Neuronal stem cell (in vitro differentiated cells): Measurements from ENCODE around the gene BBS10.
"Not testable (repeated sequence)": the region's sequence is repeated elsewhere in the genome, so short reads cannot be mapped to it uniquely, and the experiment has no call there.

Source experiments
- DNase-seq: peaks from one replicate; pipeline ENCODE4 v3.0.0-alpha.2; 2013; ENCODE audit warnings: low spot score
- H2AFZ ChIP-seq: one replicate; pipeline ENCODE4 v1.6.1; 2013; ENCODE audit warnings: mild to moderate bottlenecking, low read length, inconsistent platforms
- H2AK5ac ChIP-seq: 2 replicates; pipeline ENCODE4 v1.6.1; 2013; ENCODE audit warnings: low read depth, mild to moderate bottlenecking, inconsistent platforms, low read length, moderate library complexity, mixed read lengths
- H2BK120ac ChIP-seq: 2 replicates; pipeline ENCODE4 v1.6.1; 2013; ENCODE audit warnings: low read depth, mild to moderate bottlenecking, inconsistent platforms, low read length, moderate library complexity, mixed read lengths
- H2BK12ac ChIP-seq: one replicate; pipeline ENCODE4 v1.6.1; 2013; ENCODE audit warnings: low read length, inconsistent platforms
- H2BK15ac ChIP-seq: 2 replicates; pipeline ENCODE4 v1.6.1; 2013; ENCODE audit warnings: mild to moderate bottlenecking, low read length, inconsistent platforms, mixed read lengths
- H2BK5ac ChIP-seq: one replicate; pipeline ENCODE4 v1.6.1; 2013; ENCODE audit warnings: inconsistent platforms, mild to moderate bottlenecking, low read length, moderate library complexity
- H3K14ac ChIP-seq: one replicate; pipeline ENCODE4 v1.6.1; 2013; ENCODE audit warnings: low read length, inconsistent platforms
- H3K18ac ChIP-seq: 2 replicates; pipeline ENCODE4 v1.6.1; 2013; ENCODE audit warnings: low read length, inconsistent platforms
- H3K23ac ChIP-seq: 2 replicates; pipeline ENCODE4 v1.6.1; 2013; ENCODE audit warnings: low read depth, mild to moderate bottlenecking, mixed read lengths, low read length, inconsistent platforms; ENCODE audit not compliant: poor library complexity
- H3K27ac ChIP-seq: replicated peaks from 3 replicates; pipeline ENCODE4 v1.5.1; 2013; ENCODE audit warnings: low read length, inconsistent platforms
- H3K27me3 ChIP-seq, 3 experiments: 2 replicates each; pipeline ENCODE4 v1.6.1; 2013; ENCODE audit warnings: low read length in 3 of 3, mild to moderate bottlenecking in 2 of 3, inconsistent platforms in 1 of 3, low read depth in 1 of 3, mixed read lengths in 1 of 3, moderate library complexity in 1 of 3; ENCODE audit not compliant: control insufficient read depth in 3 of 3, insufficient read depth in 3 of 3
- H3K36me3 ChIP-seq, 2 donors: replicated peaks in 1 of 2; 2 replicates each; pipeline ENCODE4 v1.6.1; 2013; ENCODE audit warnings: low read length in 2 of 2; ENCODE audit not compliant: control insufficient read depth in 2 of 2, insufficient read depth in 2 of 2
- H3K4ac ChIP-seq: 2 replicates; pipeline ENCODE4 v1.6.1; 2013; ENCODE audit warnings: inconsistent platforms, mild to moderate bottlenecking, low read length, moderate library complexity
- H3K4me1 ChIP-seq, 2 donors: 1 replicate in 1 of 2; 2 replicates in 1 of 2; pipeline ENCODE4 v1.6.1; 2013; ENCODE audit warnings: low read length in 2 of 2, low read depth in 1 of 2; ENCODE audit not compliant: control insufficient read depth in 2 of 2, insufficient read depth in 1 of 2
- H3K4me2 ChIP-seq: one replicate; pipeline ENCODE4 v1.6.1; 2013; ENCODE audit warnings: mild to moderate bottlenecking, low read length, inconsistent platforms; ENCODE audit not compliant: insufficient read depth, poor library complexity, severe bottlenecking
- H3K4me3 ChIP-seq, 2 donors: 2 replicates each; pipeline ENCODE4 v1.5.1; 2013; ENCODE audit warnings: low read length in 2 of 2, mild to moderate bottlenecking in 2 of 2, inconsistent platforms in 1 of 2, moderate library complexity in 1 of 2
- H3K79me1 ChIP-seq: one replicate; pipeline ENCODE4 v1.6.1; 2013; ENCODE audit warnings: low read depth, mild to moderate bottlenecking, inconsistent platforms, low read length, moderate library complexity
- H3K9ac ChIP-seq: one replicate; pipeline ENCODE4 v1.6.1; 2013; ENCODE audit warnings: mild to moderate bottlenecking, low read depth, low read length, inconsistent platforms; ENCODE audit not compliant: poor library complexity
- H3K9me3 ChIP-seq, 2 donors: replicated peaks in 1 of 2; 2 replicates each; pipeline versions ENCODE3 to v1.6.1; 2013; ENCODE audit warnings: low read length in 2 of 2, mild to moderate bottlenecking in 2 of 2, inconsistent platforms in 1 of 2, low read depth in 1 of 2, mixed read lengths in 1 of 2, moderate library complexity in 1 of 2; ENCODE audit not compliant: control insufficient read depth in 2 of 2, insufficient read depth in 1 of 2
- H4K8ac ChIP-seq: one replicate; pipeline ENCODE4 v1.6.1; 2013; ENCODE audit warnings: low read depth, mild to moderate bottlenecking, inconsistent platforms, low read length, moderate library complexity
- H4K91ac ChIP-seq: one replicate; pipeline ENCODE4 v1.6.1; 2013; ENCODE audit warnings: low read length, low read depth, mild to moderate bottlenecking, inconsistent platforms; ENCODE audit not compliant: poor library complexity
- WGBS, 2 donors: extraction: QIAGEN DNeasy Blood & Tissue Kit; methylation state at CpG; one replicate each; pipeline ENCODE4 v1.1.7; 2013; ENCODE audit warnings: missing lambda C conversion rate in 2 of 2, mixed read lengths in 1 of 2; ENCODE audit not compliant: insufficient read length in 2 of 2, insufficient replicate concordance in 1 of 2; ENCODE audit errors: extremely low coverage in 2 of 2; 5-methylcytosine and 5-hydroxymethylcytosine counted together

The BBS10 gene

GRCh38 chr12:76383988-76384387 lies 35.8 kb upstream of the BBS10 start:
- Histone ChIP-seq H3K27ac (no peak overlapping the region), H2AK5ac (no peak overlapping the region), H2AFZ (no peak overlapping the region), H4K91ac (no peak overlapping the region), H3K9ac (no peak overlapping the region), H2BK120ac (no peak overlapping the region), H4K8ac (no peak overlapping the region), H2BK15ac (no peak overlapping the region), H3K36me3 (peaks cover 5 to 78% of the 10 kb centered on the region in 2 donors), H3K4me2 (no peak overlapping the region), H3K27me3 (no peaks in the 10 kb centered on the region), H3K4me1 (no peaks in the 10 kb centered on the region), H2BK5ac (no peak overlapping the region), H3K79me1 (no peaks in the 10 kb centered on the region), H3K4me3 (no peak overlapping the region), H3K14ac (no peak overlapping the region), H2BK12ac (no peak overlapping the region), H3K18ac (no peak overlapping the region), H3K23ac (no peak overlapping the region), H3K9me3 (no peaks in the 10 kb centered on the region), H3K4ac (no peak overlapping the region)
- WGBS, 2 donors: no CpG with 5 or more reads among the region's 3 CpGs
- no peak for DNase-seq

- Histone ChIP-seq H3K79me1 (no peaks in the 10 kb centered on the region), H3K36me3 (peaks cover 2 to 77% of the 10 kb centered on the region in 2 donors), H3K23ac (no peak overlapping the region), H3K4me3 (no peak overlapping the region), H3K4me1 (no peaks in the 10 kb centered on the region), H3K9ac (no peak overlapping the region), H2BK12ac (no peak overlapping the region), H2AFZ (no peak overlapping the region), H3K14ac (no peak overlapping the region), H3K9me3 (no peaks in the 10 kb centered on the region), H4K91ac (no peak overlapping the region), H2BK15ac (no peak overlapping the region), H2AK5ac (no peak overlapping the region), H3K18ac (no peak overlapping the region), H3K27me3 (no peaks in the 10 kb centered on the region), H3K4me2 (no peak overlapping the region), H4K8ac (no peak overlapping the region), H2BK120ac (no peak overlapping the region), H3K4ac (no peak overlapping the region), H2BK5ac (no peak overlapping the region), H3K27ac (no peak overlapping the region)
- no peak for DNase-seq
- WGBS, 2 donors: no CpG with 5 or more reads among the region's 1 CpG
These were observed 31.0 kb upstream of the BBS10 start for GRCh38 chr12:76379261-76379660.

GRCh38 chr12:76376876-76377275 lies 28.7 kb upstream of the BBS10 start:
- H3K4ac ChIP-seq, H4K8ac ChIP-seq, H3K14ac ChIP-seq, H3K27me3 ChIP-seq, H2AFZ ChIP-seq, H3K9me3 ChIP-seq, H3K79me1 ChIP-seq, H3K9ac ChIP-seq, DNase-seq, H2AK5ac ChIP-seq, H3K27ac ChIP-seq, H3K4me3 ChIP-seq, H3K4me2 ChIP-seq, H4K91ac ChIP-seq, H2BK5ac ChIP-seq, H2BK120ac ChIP-seq, H3K23ac ChIP-seq, H2BK15ac ChIP-seq, H2BK12ac ChIP-seq, H3K4me1 ChIP-seq, H3K18ac ChIP-seq: not testable (repeated sequence)
- WGBS, 2 donors: no CpG with 5 or more reads among the region's 1 CpG
- H3K36me3 ChIP-seq: peaks cover 3 to 78% of the 10 kb centered on the region in 2 donors

- no peak overlapping the region for H2BK15ac ChIP-seq
- no peaks in the 10 kb centered on the region for H3K79me1 ChIP-seq
- no peak overlapping the region for H3K9ac ChIP-seq
- H3K27ac ChIP-seq: no peak overlapping the region
- no peak overlapping the region for H3K4me3 ChIP-seq
- no peaks in the 10 kb centered on the region for H3K27me3 ChIP-seq
- H3K14ac ChIP-seq: no peak overlapping the region
- no peak for DNase-seq
- H3K4me1 ChIP-seq: no peaks in the 10 kb centered on the region
- no peak overlapping the region for H3K23ac ChIP-seq
- no peak overlapping the region for H2BK120ac ChIP-seq
- H2AFZ ChIP-seq: no peak overlapping the region
- no peak overlapping the region for H4K8ac ChIP-seq
- H2AK5ac ChIP-seq: no peak overlapping the region
- no peak overlapping the region for H2BK5ac ChIP-seq
- H3K4me2 ChIP-seq: no peak overlapping the region
- peaks cover 3 to 83% of the 10 kb centered on the region in 2 donors for H3K36me3 ChIP-seq
- no peak overlapping the region for H3K4ac ChIP-seq
- H2BK12ac ChIP-seq: no peak overlapping the region
- H3K18ac ChIP-seq: no peak overlapping the region
- no peak overlapping the region for H4K91ac ChIP-seq
- H3K9me3 ChIP-seq: no peaks in the 10 kb centered on the region
These were observed 27.7 kb upstream of the BBS10 start for GRCh38 chr12:76375939-76376338.
